Esophagus (tissue), 2 donors: ENCODE results near the gene CDC42BPB. TPM values are rescaled to one million over a fixed set of nuclear protein-coding genes. Genes with fewer than 3 reads are reported as not detected.

ENCODE experiments used
- H3K27ac ChIP-seq, 2 donors: one replicate each; pipeline ENCODE4 v1.5.1; 2013; ENCODE audit warnings: low read depth in 2 of 2, mild to moderate bottlenecking in 2 of 2, inconsistent platforms in 1 of 2, low read length in 1 of 2, moderate library complexity in 1 of 2
- H3K27me3 ChIP-seq, 2 donors: one replicate each; pipeline ENCODE4 v1.6.1; 2013; ENCODE audit warnings: low read length in 2 of 2, control low read depth in 1 of 2, mild to moderate bottlenecking in 1 of 2; ENCODE audit not compliant: insufficient read depth in 2 of 2, control insufficient read depth in 1 of 2
- H3K36me3 ChIP-seq, 2 donors: one replicate each; pipeline ENCODE4 v1.6.1; 2013; ENCODE audit warnings: low read length in 1 of 2; ENCODE audit not compliant: control insufficient read depth in 2 of 2, insufficient read depth in 2 of 2
- H3K4me1 ChIP-seq, 2 donors: one replicate each; pipeline ENCODE4 v1.6.1; 2013; ENCODE audit warnings: low read length in 1 of 2; ENCODE audit not compliant: control insufficient read depth in 2 of 2, insufficient read depth in 2 of 2
- H3K4me3 ChIP-seq, 2 donors: one replicate each; pipeline ENCODE4 v1.5.1; 2013; ENCODE audit warnings: low read length in 2 of 2, mild to moderate bottlenecking in 2 of 2, low read depth in 1 of 2, moderate library complexity in 1 of 2
- H3K9me3 ChIP-seq, 2 donors: one replicate each; pipeline ENCODE4 v1.6.1; 2013; ENCODE audit warnings: mild to moderate bottlenecking in 2 of 2, low read depth in 1 of 2, low read length in 1 of 2, moderate library complexity in 1 of 2; ENCODE audit not compliant: control insufficient read depth in 2 of 2, insufficient read depth in 1 of 2
- WGBS, 2 donors: extraction: QIAGEN DNeasy Blood & Tissue Kit; methylation state at CpG; one replicate each; pipeline ENCODE4 v1.1.7; 2013; 5-methylcytosine and 5-hydroxymethylcytosine counted together
- polyA plus RNA-seq, 2 donors: library from polyadenylated mRNA; stranded (reverse); fragments of 200-250 nt; gene quantifications; one replicate each; pipeline ENCODE4 v1.2.3, GENCODE V29; 2013
- donor health status: healthy with polysubstance abuse.
- donor health status: Bipolar disorder and iron deficiency.

Gene CDC42BPB
- polyA plus RNA-seq, 2 donors, result 29.9 to 35.2 TPM

GRCh38 chr14:103065861-103066260, 8.5 kb upstream of the CDC42BPB start:
- H3K4me3 ChIP-seq, result no peak overlapping the region
- no peaks in the 10 kb centered on the region for H3K9me3 ChIP-seq
- H3K27me3 ChIP-seq, result no peaks in the 10 kb centered on the region
- H3K36me3 ChIP-seq, result no peaks in the 10 kb centered on the region
- H3K27ac ChIP-seq, result peak overlapping the region; percentile 92
- WGBS, 2 donors, result 75 to 77% methylated on average over 7 of the region's 7 CpGs
- peaks cover 0 to 17% of the 10 kb centered on the region in 2 donors for H3K4me1 ChIP-seq

GRCh38 chr14:103064978-103065377, 7.6 kb upstream of the CDC42BPB start:
- Histone ChIP-seq H3K4me3 (no peak overlapping the region), H3K4me1 (peaks cover 0 to 16% of the 10 kb centered on the region in 2 donors), H3K9me3 (no peaks in the 10 kb centered on the region), H3K36me3 (no peaks in the 10 kb centered on the region), H3K27ac (peak overlapping the region in 1 of 2 donors; percentile 92), H3K27me3 (no peaks in the 10 kb centered on the region)
- 83 to 85% methylated on average over 12 of the region's 12 CpGs for WGBS, 2 donors

GRCh38 chr14:103064436-103064835, 7.1 kb upstream of the CDC42BPB start:
- Histone ChIP-seq H3K4me1 (peaks cover 4 to 21% of the 10 kb centered on the region in 2 donors), H3K36me3 (no peaks in the 10 kb centered on the region), H3K4me3 (no peak overlapping the region), H3K27me3 (no peaks in the 10 kb centered on the region), H3K27ac (no peak overlapping the region), H3K9me3 (no peaks in the 10 kb centered on the region)
- 89 to 91% methylated on average over 4 of the region's 4 CpGs for WGBS, 2 donors

- WGBS, 2 donors, result 76 to 81% methylated on average over 6 of the region's 6 CpGs
- no peaks in the 10 kb centered on the region for H3K27me3 ChIP-seq
- peaks cover 4 to 13% of the 10 kb centered on the region in 2 donors for H3K4me1 ChIP-seq
- H3K36me3 ChIP-seq, result no peaks in the 10 kb centered on the region
- no peak overlapping the region for H3K27ac ChIP-seq
- H3K9me3 ChIP-seq, result no peaks in the 10 kb centered on the region
- H3K4me3 ChIP-seq, result no peak overlapping the region
These were observed 4.2 kb upstream of the CDC42BPB start for GRCh38 chr14:103061482-103061976.

GRCh38 chr14:103059556-103059955, 2.2 kb upstream of the CDC42BPB start:
- no peak overlapping the region for H3K4me3 ChIP-seq
- 79 to 85% methylated on average over 5 of the region's 5 CpGs for WGBS, 2 donors
- H3K36me3 ChIP-seq, result no peaks in the 10 kb centered on the region
- peaks cover 4 to 8% of the 10 kb centered on the region in 2 donors for H3K4me1 ChIP-seq
- H3K27ac ChIP-seq, result no peak overlapping the region
- no peaks in the 10 kb centered on the region for H3K27me3 ChIP-seq
- H3K9me3 ChIP-seq, result no peaks in the 10 kb centered on the region

- Histone ChIP-seq H3K4me3 (peak overlapping the region; percentile 82 to 95), H3K27ac (peak overlapping the region; percentile 80 to 93), H3K4me1 (peaks cover 4 to 8% of the 10 kb centered on the region in 2 donors), H3K27me3 (no peaks in the 10 kb centered on the region), H3K9me3 (no peaks in the 10 kb centered on the region), H3K36me3 (no peaks in the 10 kb centered on the region)
- 45% methylated on average over 39 of the region's 39 CpGs for WGBS, 2 donors
These were observed 1.1 kb upstream of the CDC42BPB start for GRCh38 chr14:103058164-103059055.

GRCh38 chr14:103057028-103057371, 349 bp downstream of the CDC42BPB start:
- Histone ChIP-seq H3K36me3 (no peaks in the 10 kb centered on the region), H3K4me1 (peaks cover 4 to 8% of the 10 kb centered on the region in 2 donors), H3K27me3 (no peaks in the 10 kb centered on the region), H3K9me3 (no peaks in the 10 kb centered on the region), H3K27ac (peak overlapping the region; percentile 95 to 96), H3K4me3 (peak overlapping the region; percentile 95 to 98)
- WGBS, 2 donors, result 1% methylated on average over 41 to 53 of the region's 53 CpGs

GRCh38 chr14:103056322-103057027, 874 bp downstream of the CDC42BPB start:
- H3K9me3 ChIP-seq, result no peaks in the 10 kb centered on the region
- H3K27me3 ChIP-seq, result no peaks in the 10 kb centered on the region
- H3K4me1 ChIP-seq, result peaks cover 4 to 8% of the 10 kb centered on the region in 2 donors
- WGBS, 2 donors, result 2 to 3% methylated on average over 32 to 50 of the region's 50 CpGs
- H3K27ac ChIP-seq, result peak overlapping the region; percentile 95 to 96
- peak overlapping the region; percentile 95 to 98 for H3K4me3 ChIP-seq
- no peaks in the 10 kb centered on the region for H3K36me3 ChIP-seq

GRCh38 chr14:103055695-103056094, 1.7 kb downstream of the CDC42BPB start:
- Histone ChIP-seq H3K27me3 (no peaks in the 10 kb centered on the region), H3K9me3 (no peaks in the 10 kb centered on the region), H3K4me1 (peaks cover 4 to 8% of the 10 kb centered on the region in 2 donors), H3K27ac (peak overlapping the region in 1 of 2 donors; percentile 68), H3K36me3 (no peaks in the 10 kb centered on the region), H3K4me3 (peak overlapping the region in 1 of 2 donors; percentile 95)
- WGBS, 2 donors, result 45 to 47% methylated on average over 8 of the region's 8 CpGs
